OCI-LY7 (cell line): ENCODE results near the gene SCN3A. TPM values are rescaled to one million over a fixed set of nuclear protein-coding genes. Genes with fewer than 3 reads are reported as not detected.

ENCODE experiments used
- BruUV-seq: library from RNA; stranded (reverse); fragments of 400-500 nt; replicated peaks from 2 replicates; lab custom pipeline; 2021; lab: Mats Ljungman, UMichigan
- CTCF ChIA-PET: fragments of 300-600 bp; sonication (Branson Sonifier 250); formaldehyde crosslinking; loops from one replicate; lab custom pipeline; 2022; ENCODE audit warnings: antibody characterized with exemption; ENCODE audit not compliant: unreplicated experiment; lab: Charles Lee
- POLR2A ChIA-PET: fragments of 300-600 bp; sonication (Branson Sonifier 250); formaldehyde crosslinking; loops from one replicate; lab custom pipeline; 2022; ENCODE audit warnings: antibody characterized with exemption; lab: Charles Lee
- DNase-seq: peaks from one replicate; pipeline ENCODE4 v3.0.0-alpha.2; 2015; ENCODE audit warnings: low spot score
- H2AFZ ChIP-seq: fragments of 200-600 bp; sonication (generic), shearing (Covaris generic); 2 replicates; pipeline ENCODE4 v1.6.1; 2014; ENCODE audit warnings: mild to moderate bottlenecking, antibody characterized with exemption, low read length, moderate library complexity
- H3K27ac ChIP-seq: fragments of 200-600 bp; sonication (generic); 2 replicates; pipeline ENCODE4 v1.5.1; 2014; ENCODE audit warnings: mixed run types, low read depth, mild to moderate bottlenecking, moderate library complexity, low read length, inconsistent platforms; ENCODE audit not compliant: poor library complexity, severe bottlenecking
- H3K36me3 ChIP-seq: fragments of 200-600 bp; sonication (generic); 2 replicates; pipeline ENCODE4 v1.6.1; 2014; ENCODE audit warnings: mild to moderate bottlenecking, antibody characterized with exemption, low read length, moderate library complexity, mixed read lengths; ENCODE audit not compliant: insufficient read depth
- H3K4me1 ChIP-seq: fragments of 200-600 bp; sonication (generic); 2 replicates; pipeline ENCODE4 v1.5.1; 2014; ENCODE audit warnings: mild to moderate bottlenecking, low read length; ENCODE audit not compliant: insufficient read depth, poor library complexity, severe bottlenecking
- H3K4me2 ChIP-seq: fragments of 200-600 bp; sonication (generic); 2 replicates; pipeline ENCODE4 v1.6.1; 2014; ENCODE audit warnings: mild to moderate bottlenecking, low read length
- H3K4me3 ChIP-seq: fragments of 200-600 bp; sonication (generic); 2 replicates; pipeline ENCODE4 v1.5.1; 2014; ENCODE audit warnings: mild to moderate bottlenecking, low read depth, low read length; ENCODE audit not compliant: poor library complexity, severe bottlenecking
- H3K79me2 ChIP-seq: fragments of 200-600 bp; sonication (generic); 2 replicates; pipeline ENCODE4 v1.6.1; 2016; ENCODE audit warnings: low read depth, mild to moderate bottlenecking, low read length, moderate library complexity, mixed read lengths; ENCODE audit not compliant: insufficient read depth
- H3K9me2 ChIP-seq: fragments of 200-600 bp; sonication (generic); 2 replicates; pipeline ENCODE4 v1.6.1; 2016; ENCODE audit warnings: mild to moderate bottlenecking, low read length, mixed read lengths; ENCODE audit not compliant: insufficient read depth
- H3K9me3 ChIP-seq: fragments of 200-600 bp; sonication (generic); 2 replicates; pipeline ENCODE4 v1.6.1; 2014; ENCODE audit warnings: mild to moderate bottlenecking, mixed run types, low read length, mixed read lengths
- H4K20me1 ChIP-seq: fragments of 200-600 bp; sonication (generic); 2 replicates; pipeline ENCODE4 v1.6.1; 2014; ENCODE audit warnings: mild to moderate bottlenecking, antibody characterized with exemption, low read length, moderate library complexity, mixed read lengths; ENCODE audit not compliant: insufficient read depth
- EZH2phosphoT487 ChIP-seq: fragments of 200-600 bp; sonication (generic); IDR thresholded peaks from 2 replicates; pipeline ENCODE4 v1.6.1; 2018; ENCODE audit warnings: low read depth, borderline replicate concordance, mild to moderate bottlenecking, mixed run types, antibody characterized with exemption, low read length, moderate library complexity, mixed read lengths
- intact Hi-C: fragments of 100-400 bp; cut with micrococcal nuclease; formaldehyde crosslinking; loops from one replicate; pipeline ENCODE4 v1.10.0; 2022; ENCODE audit not compliant: unreplicated experiment
- total RNA-seq, 2 experiments: library from RNA; depleted of rRNA in 1 of 2; stranded (reverse); fragments of >200 nt in 1 of 2; shearing (Covaris generic) in 1 of 2; gene quantifications; 2 replicates each; pipeline ENCODE4 v1.2.3, GENCODE V29; 2014 to 2022
- TF ChIP-seq, protein P1 (sequence below): fragments of 200-600 bp; sonication (generic); conservative IDR thresholded peaks from 2 replicates; pipeline ENCODE4 v1.5.1; 2014; ENCODE audit warnings: mild to moderate bottlenecking, antibody characterized with exemption, low read length, moderate library complexity, mixed read lengths

The SCN3A gene
- total RNA-seq, 2 experiments from 2014 or later, result 7.1 to 8.0 TPM

DNA sequence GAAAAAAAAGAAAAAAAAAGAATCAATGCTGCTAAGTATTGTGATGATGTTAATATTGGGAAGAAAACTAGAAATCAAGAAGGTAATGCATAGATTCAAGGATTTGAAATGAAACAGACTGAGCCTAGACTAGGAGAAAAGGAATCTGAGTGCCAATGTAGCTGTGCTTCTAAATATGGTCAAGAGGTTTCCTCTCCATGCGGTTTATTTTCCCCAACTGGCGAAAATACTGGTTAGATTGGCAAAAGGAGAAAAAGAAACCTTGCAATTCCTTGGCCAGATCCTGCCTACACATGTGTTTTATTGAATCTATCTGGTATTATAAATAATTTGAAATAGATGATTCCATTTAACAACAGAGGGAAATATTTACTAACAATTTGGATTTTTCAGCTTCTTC is 5.7 kb downstream of the SCN3A start:
- H3K9me3 ChIP-seq, result no peaks in the 10 kb centered on the region
- peaks cover 52% of the 10 kb centered on the region; the same call in 1 of the 2 replicates for H3K79me2 ChIP-seq
- H2AFZ ChIP-seq, result no peak overlapping the region
- BruUV-seq, result no TSS peak
- H3K36me3 ChIP-seq, result no peaks in the 10 kb centered on the region
- H3K9me2 ChIP-seq, result no peaks in the 10 kb centered on the region
- peak overlapping the region; percentile 66; the same call in 1 of the 2 replicates for H3K4me2 ChIP-seq
- H3K4me1 ChIP-seq, result peaks cover 86% of the 10 kb centered on the region
- ChIA-PET CTCF (no interaction called here), POLR2A (interaction anchor here (0.5 to 2.1 kb wide), 3 partner anchors 15 to 440 kb away, joined by 3 to 12 read pairs (median 6); no protein-coding TSS in a partner anchor)
- H4K20me1 ChIP-seq, result no peaks in the 10 kb centered on the region
- TF ChIP-seq EZH2phosphoT487, result no peak
- TF ChIP-seq, protein P1, sequence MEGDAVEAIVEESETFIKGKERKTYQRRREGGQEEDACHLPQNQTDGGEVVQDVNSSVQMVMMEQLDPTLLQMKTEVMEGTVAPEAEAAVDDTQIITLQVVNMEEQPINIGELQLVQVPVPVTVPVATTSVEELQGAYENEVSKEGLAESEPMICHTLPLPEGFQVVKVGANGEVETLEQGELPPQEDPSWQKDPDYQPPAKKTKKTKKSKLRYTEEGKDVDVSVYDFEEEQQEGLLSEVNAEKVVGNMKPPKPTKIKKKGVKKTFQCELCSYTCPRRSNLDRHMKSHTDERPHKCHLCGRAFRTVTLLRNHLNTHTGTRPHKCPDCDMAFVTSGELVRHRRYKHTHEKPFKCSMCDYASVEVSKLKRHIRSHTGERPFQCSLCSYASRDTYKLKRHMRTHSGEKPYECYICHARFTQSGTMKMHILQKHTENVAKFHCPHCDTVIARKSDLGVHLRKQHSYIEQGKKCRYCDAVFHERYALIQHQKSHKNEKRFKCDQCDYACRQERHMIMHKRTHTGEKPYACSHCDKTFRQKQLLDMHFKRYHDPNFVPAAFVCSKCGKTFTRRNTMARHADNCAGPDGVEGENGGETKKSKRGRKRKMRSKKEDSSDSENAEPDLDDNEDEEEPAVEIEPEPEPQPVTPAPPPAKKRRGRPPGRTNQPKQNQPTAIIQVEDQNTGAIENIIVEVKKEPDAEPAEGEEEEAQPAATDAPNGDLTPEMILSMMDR, result no peak
- intact Hi-C loops, result no loop called here
- no peak overlapping the region for H3K27ac ChIP-seq
- DNase-seq, result no peak
- H3K4me3 ChIP-seq, result no peak overlapping the region

DNA sequence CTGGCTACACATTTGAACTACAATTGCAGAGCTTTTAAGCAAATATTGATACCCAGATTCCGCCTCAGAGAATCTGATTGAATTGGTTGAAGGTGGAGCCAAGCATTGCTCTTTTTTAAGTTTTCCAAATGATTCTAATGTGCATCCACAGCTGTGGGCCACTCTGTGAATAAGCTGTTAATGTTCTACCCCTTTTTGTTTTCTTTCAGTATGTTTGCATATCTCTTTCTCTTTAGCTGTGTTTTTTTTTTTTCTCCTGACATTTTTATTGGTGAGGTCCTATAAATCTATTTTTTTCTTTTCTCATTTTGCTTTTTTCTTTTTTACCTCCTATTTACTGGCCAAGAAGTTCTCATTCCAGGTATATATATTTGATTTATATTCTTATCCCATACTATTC is 6.5 kb downstream of the SCN3A start:
- no peaks in the 10 kb centered on the region for H3K9me3 ChIP-seq
- H3K36me3 ChIP-seq, result no peaks in the 10 kb centered on the region
- no peak for TF ChIP-seq EZH2phosphoT487
- TF ChIP-seq, protein P1, result no peak
- peak overlapping the region; percentile 66 for H3K4me2 ChIP-seq
- H3K4me1 ChIP-seq, result peaks cover 94% of the 10 kb centered on the region
- intact Hi-C loops, result no loop called here
- no peak for DNase-seq
- H4K20me1 ChIP-seq, result no peaks in the 10 kb centered on the region
- peak overlapping the region; percentile 25 for H3K4me3 ChIP-seq
- no TSS peak for BruUV-seq
- no peaks in the 10 kb centered on the region for H3K9me2 ChIP-seq
- H3K27ac ChIP-seq, result peak overlapping the region; percentile 46
- peaks cover 47% of the 10 kb centered on the region; the same call in 1 of the 2 replicates for H3K79me2 ChIP-seq
- POLR2A ChIA-PET, result interaction anchor here (0.6 to 2.1 kb wide), 6 partner anchors 10 to 436 kb away, joined by 3 to 12 read pairs (median 6); no protein-coding TSS in a partner anchor
- CTCF ChIA-PET, result no interaction called here
- peak overlapping the region; percentile 20; the same call in 1 of the 2 replicates for H2AFZ ChIP-seq

DNA sequence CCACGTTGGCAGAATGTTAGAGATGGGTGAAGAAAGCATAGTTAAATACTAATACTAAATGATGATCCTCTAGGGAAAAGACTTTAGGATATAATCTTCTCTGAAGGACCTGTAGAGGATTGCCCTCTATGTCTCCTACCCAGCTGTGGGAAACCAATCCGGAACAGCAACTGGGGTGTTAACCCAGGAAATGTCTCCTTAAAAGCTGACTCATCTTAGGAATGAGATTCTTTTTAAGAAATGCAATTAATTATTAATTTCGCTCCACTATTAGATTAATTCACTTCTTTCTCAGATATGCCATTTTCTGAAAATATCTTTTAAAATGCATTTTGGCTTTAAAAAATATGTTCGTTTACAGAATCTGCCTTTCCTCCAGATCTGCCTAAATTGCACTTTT is 7.4 kb downstream of the SCN3A start:
- no peak for DNase-seq
- Histone ChIP-seq H3K9me2 (no peaks in the 10 kb centered on the region), H3K4me1 (peaks cover 98% of the 10 kb centered on the region), H3K4me3 (no peak overlapping the region), H4K20me1 (no peaks in the 10 kb centered on the region), H3K79me2 (peaks cover 53% of the 10 kb centered on the region; the same call in 1 of the 2 replicates), H3K27ac (peak overlapping the region; percentile 46), H3K9me3 (no peaks in the 10 kb centered on the region), H2AFZ (peak overlapping the region; percentile 20; the same call in 1 of the 2 replicates), H3K36me3 (no peaks in the 10 kb centered on the region), H3K4me2 (peak overlapping the region; percentile 66)
- ChIA-PET POLR2A (interaction anchor here (1.2 to 2.1 kb wide), 3 partner anchors 9 to 435 kb away, joined by 3 to 12 read pairs (median 7); no protein-coding TSS in a partner anchor), CTCF (no interaction called here)
- BruUV-seq, result no TSS peak
- TF ChIP-seq, protein P1, result no peak
- TF ChIP-seq EZH2phosphoT487, result no peak
- intact Hi-C loops, result no loop called here
